Skeletal muscle satellite cell (primary cell): ENCODE results near the gene RPP25.

Experiments used
- H3K27me3 ChIP-seq: 2 replicates; pipeline ENCODE4 v1.7.0; 2013; ENCODE audit warnings: low read length; ENCODE audit not compliant: control insufficient read depth, insufficient read depth
- H3K36me3 ChIP-seq: 2 replicates; pipeline ENCODE4 v1.7.0; 2013; ENCODE audit warnings: mild to moderate bottlenecking, control low read depth, low read length; ENCODE audit not compliant: insufficient read depth
- H3K4me1 ChIP-seq: 2 replicates; pipeline ENCODE4 v1.7.0; 2013; ENCODE audit warnings: low read length; ENCODE audit not compliant: control insufficient read depth, insufficient read depth
- H3K4me2 ChIP-seq: 2 replicates; pipeline ENCODE4 v1.7.0; 2013; ENCODE audit warnings: mild to moderate bottlenecking, low read length
- H3K4me3 ChIP-seq: 2 replicates; pipeline ENCODE4 v1.7.0; 2013; ENCODE audit warnings: low read length
- H3K9ac ChIP-seq: 2 replicates; pipeline ENCODE4 v1.7.0; 2013; ENCODE audit warnings: mild to moderate bottlenecking, low read depth, low read length, moderate library complexity
- H3K9me3 ChIP-seq: replicated peaks from 2 replicates; pipeline ENCODE4 v1.7.0; 2013; ENCODE audit warnings: mild to moderate bottlenecking, control low read depth, low read length

Gene RPP25

DNA sequence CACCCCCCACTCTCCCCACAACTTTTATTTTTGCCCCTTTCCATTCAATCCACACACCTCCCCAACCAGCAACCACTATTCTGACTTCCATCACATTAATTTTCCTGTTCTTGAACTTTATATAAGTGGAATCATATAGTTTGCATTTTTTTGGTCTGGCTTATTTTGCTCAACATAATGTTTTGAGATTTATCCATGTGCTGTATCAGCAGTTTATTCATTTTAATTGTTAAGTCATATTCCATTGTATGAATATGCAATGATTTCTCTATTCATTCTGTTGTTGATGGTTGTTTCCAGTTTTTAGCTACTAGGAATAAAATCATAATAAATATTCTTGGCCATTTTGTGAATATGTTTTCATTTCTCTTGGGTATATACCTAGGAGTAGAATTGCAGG, 33.0 kb upstream of the RPP25 start:
- H3K9ac ChIP-seq = no peak overlapping the region
- H3K4me2 ChIP-seq = no peak overlapping the region
- no peak overlapping the region for H3K4me3 ChIP-seq
- H3K4me1 ChIP-seq = no peaks in the 10 kb centered on the region
- no peaks in the 10 kb centered on the region for H3K36me3 ChIP-seq
- H3K27me3 ChIP-seq = peaks cover 19% of the 10 kb centered on the region
- no peaks in the 10 kb centered on the region for H3K9me3 ChIP-seq

DNA sequence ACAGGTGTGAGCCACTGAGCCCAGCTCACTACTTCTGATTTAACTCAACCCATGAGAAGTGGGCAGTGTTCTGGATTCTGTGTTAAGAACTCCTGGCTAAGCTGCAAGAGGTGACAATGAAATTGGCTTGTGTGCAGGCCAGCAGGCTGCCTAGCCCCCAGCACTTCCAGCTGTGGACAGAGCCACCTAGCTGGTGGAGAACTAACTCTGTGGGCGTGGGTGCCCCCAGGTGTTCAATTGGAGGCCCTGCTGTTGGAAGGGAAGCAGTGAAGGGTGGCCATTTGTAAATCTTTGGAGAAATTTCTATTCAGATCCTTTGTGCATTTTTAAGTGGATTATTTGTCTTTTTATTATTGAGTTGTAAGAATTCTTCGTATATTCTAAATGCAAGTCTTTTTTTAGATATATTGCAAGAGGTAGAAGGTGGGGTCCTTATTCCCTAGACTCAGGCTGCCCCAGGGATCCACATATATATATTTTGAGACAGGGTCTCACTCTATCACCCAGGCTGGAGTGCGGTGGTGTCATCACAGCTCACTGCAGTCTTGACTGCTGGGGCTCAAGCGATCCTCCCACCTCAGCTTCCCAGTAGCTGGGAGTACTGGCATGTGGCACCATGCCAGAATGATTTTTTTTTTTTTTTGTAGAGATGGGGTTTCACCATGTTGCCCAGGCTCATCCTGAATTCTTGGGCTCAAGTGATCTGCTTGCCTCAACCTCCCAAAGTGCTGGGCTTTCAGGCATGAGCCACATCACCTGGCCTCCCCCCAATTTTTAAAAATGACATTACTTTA, 31.6 kb upstream of the RPP25 start:
- no peaks in the 10 kb centered on the region for H3K9me3 ChIP-seq
- H3K4me3 ChIP-seq = no peak overlapping the region
- no peak overlapping the region for H3K4me2 ChIP-seq
- no peak overlapping the region for H3K9ac ChIP-seq
- H3K27me3 ChIP-seq = peaks cover 20% of the 10 kb centered on the region
- no peaks in the 10 kb centered on the region for H3K4me1 ChIP-seq
- no peaks in the 10 kb centered on the region for H3K36me3 ChIP-seq

DNA sequence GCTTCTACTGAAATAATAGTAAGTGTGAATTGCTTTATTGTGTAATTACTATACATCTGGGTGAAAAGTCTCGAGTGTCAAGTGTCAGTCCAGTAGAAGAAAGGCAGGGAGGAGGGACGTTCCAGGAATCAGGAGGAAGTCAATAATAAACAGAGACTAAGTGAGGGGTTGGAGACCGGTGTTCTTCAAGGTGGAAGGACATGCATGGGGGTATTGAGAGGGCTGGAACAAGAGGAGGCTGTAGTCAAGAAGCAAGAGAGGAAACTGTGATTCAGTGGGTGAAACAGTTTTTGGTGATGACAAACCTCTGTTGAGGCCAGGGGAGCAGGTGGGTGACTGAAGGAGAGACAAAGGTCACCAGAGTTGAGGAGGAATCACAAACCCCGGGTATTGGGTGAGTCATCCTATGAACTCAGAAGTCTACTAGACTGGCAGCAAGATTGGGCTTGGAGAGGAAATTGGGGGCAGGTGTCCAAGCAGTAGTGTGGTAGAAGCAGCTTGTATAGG, 27.2 kb upstream of the RPP25 start:
- Histone ChIP-seq H3K4me1 (peaks cover 2% of the 10 kb centered on the region), H3K36me3 (no peaks in the 10 kb centered on the region), H3K4me3 (no peak overlapping the region), H3K9ac (no peak overlapping the region), H3K4me2 (no peak overlapping the region), H3K9me3 (no peaks in the 10 kb centered on the region), H3K27me3 (peaks cover 27% of the 10 kb centered on the region)

DNA sequence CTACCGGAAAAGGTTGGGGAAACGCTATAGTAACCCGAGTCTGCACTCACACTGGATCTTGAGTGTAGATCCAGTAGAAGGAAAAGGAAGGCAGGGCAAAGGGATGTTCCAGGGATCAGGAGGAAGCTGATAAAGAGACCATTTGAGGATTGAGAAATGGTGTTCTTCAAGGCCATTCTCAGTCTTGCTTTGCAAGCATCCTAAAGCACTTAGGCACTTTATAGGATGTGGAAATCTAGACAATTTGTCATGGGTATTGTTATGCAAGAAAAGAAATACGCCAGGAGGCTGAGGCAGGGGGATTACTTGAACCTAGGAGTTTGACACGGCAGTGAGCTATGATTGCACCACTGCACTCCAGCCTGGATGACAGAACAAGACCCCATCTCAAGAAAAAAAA, 25.6 kb upstream of the RPP25 start:
- H3K4me1 ChIP-seq = peaks cover 11% of the 10 kb centered on the region
- H3K36me3 ChIP-seq = no peaks in the 10 kb centered on the region
- no peak overlapping the region for H3K9ac ChIP-seq
- H3K4me3 ChIP-seq = no peak overlapping the region
- no peaks in the 10 kb centered on the region for H3K9me3 ChIP-seq
- peaks cover 27% of the 10 kb centered on the region for H3K27me3 ChIP-seq
- H3K4me2 ChIP-seq = no peak overlapping the region

DNA sequence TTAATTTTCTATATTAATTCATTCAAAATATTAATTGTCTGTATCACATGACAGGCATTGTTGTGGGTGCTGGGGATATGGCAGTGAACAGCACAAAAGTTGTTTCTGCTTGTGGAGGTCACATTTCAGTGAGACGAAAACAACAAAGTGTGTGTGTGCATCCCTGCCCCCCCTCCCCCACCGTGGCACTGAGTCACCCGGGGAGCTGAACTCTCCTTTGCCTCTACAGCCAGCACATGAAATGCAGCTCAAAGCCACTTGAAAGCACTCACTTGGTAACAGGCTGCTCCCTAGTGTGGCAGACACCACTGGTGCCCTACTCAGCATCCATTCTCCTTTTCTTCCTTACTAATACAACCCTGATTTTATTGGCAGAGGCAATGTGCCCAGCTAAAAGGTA, 21.9 kb upstream of the RPP25 start:
- H3K4me2 ChIP-seq = no peak overlapping the region
- peaks cover 9% of the 10 kb centered on the region for H3K27me3 ChIP-seq
- no peaks in the 10 kb centered on the region for H3K9me3 ChIP-seq
- H3K4me3 ChIP-seq = no peak overlapping the region
- no peak overlapping the region for H3K9ac ChIP-seq
- H3K36me3 ChIP-seq = no peaks in the 10 kb centered on the region
- H3K4me1 ChIP-seq = peaks cover 11% of the 10 kb centered on the region

DNA sequence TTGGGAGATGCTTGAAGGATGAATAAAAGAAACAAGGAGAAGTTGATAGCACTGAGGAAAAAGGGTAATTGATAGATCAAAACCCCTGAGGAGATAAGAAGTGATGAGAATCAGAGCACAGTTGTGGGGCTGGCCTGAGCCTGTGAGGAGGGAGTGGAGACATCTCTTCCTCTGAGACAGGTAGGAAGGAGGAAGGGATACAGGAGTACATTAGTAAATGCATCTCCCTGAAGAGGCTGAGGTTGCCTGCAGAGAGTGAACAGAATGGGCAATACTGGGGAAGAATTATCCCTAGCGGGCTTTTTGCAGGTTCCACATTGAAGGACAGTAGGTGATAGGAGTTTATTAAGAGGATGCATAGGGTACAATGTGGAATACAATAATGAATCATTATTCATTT, 21.5 kb upstream of the RPP25 start:
- Histone ChIP-seq H3K4me2 (no peak overlapping the region), H3K9ac (no peak overlapping the region), H3K4me3 (no peak overlapping the region), H3K36me3 (no peaks in the 10 kb centered on the region), H3K9me3 (no peaks in the 10 kb centered on the region), H3K27me3 (peaks cover 11% of the 10 kb centered on the region), H3K4me1 (peaks cover 11% of the 10 kb centered on the region)

DNA sequence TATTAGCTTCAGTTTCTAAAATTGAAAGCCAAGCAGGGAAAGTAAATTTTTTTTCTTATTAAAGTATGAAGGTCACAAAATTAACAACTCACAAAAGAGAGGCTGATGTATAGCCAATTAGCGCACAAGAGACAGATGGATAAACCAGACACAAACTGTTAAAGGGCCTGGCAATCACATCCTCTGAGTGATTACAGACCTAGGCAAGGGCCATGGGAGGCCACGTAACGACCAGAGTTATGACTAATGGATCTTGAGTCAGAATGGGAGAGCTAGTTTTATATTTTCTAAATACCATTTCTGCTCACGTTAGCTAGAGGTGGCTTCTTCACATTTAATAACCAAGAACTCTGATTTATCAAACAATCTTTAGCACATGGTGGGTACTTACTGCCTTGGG, 21.0 kb upstream of the RPP25 start:
- H3K27me3 ChIP-seq = peaks cover 16% of the 10 kb centered on the region
- H3K9ac ChIP-seq = no peak overlapping the region
- H3K4me3 ChIP-seq = no peak overlapping the region
- no peaks in the 10 kb centered on the region for H3K36me3 ChIP-seq
- peaks cover 11% of the 10 kb centered on the region for H3K4me1 ChIP-seq
- H3K9me3 ChIP-seq = no peaks in the 10 kb centered on the region
- H3K4me2 ChIP-seq = no peak overlapping the region

DNA sequence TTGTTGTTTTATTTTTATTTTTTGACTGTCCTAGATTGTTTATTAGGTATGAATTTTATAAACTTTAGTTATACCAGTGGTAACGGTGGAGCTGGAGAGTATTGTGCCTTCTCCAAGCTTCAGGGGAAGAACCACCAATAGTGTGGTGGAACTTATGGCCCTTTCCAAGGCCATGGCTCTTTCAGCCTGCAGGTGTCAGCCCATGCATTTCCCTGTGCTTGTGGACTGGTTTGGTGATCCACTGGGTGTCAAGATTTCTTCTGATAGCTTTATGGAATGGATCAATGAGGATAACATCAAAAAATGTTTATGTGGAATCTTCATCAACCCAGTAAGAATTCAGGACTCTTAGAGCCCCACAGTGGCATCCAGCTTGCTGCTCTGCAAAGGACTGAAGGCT, 19.6 kb upstream of the RPP25 start:
- Histone ChIP-seq H3K4me2 (no peak overlapping the region), H3K27me3 (peaks cover 18% of the 10 kb centered on the region), H3K9ac (no peak overlapping the region)

DNA sequence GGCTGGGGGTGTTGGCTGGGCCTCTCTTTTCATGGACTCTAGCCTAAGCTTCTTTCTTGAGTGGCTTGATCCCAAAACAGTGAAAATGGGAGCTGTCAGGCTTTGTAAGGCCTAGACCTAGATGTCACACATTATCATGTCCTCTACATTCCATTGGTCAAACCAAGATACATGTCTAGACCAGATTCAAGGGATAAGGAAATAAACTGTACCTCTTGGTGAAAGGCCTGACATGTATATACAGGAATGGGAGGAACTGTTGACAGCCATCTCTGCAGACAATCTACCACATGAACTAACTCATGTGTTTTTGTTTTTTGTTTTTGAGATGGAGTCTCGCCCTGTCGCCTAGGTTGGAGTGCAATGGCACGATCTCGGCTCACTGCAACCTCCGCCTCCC, 11.1 kb upstream of the RPP25 start:
- no peak overlapping the region for H3K4me2 ChIP-seq
- peaks cover 3% of the 10 kb centered on the region for H3K27me3 ChIP-seq
- H3K9me3 ChIP-seq = no peaks in the 10 kb centered on the region
- H3K4me1 ChIP-seq = peaks cover 10% of the 10 kb centered on the region
- H3K9ac ChIP-seq = no peak overlapping the region
- H3K36me3 ChIP-seq = no peaks in the 10 kb centered on the region
- no peak overlapping the region for H3K4me3 ChIP-seq

More for the DNA sequence above, 19.6 kb upstream of the RPP25 start:
- Histone ChIP-seq H3K36me3 (no peaks in the 10 kb centered on the region), H3K9me3 (no peaks in the 10 kb centered on the region), H3K4me3 (no peak overlapping the region), H3K4me1 (peaks cover 11% of the 10 kb centered on the region)

DNA sequence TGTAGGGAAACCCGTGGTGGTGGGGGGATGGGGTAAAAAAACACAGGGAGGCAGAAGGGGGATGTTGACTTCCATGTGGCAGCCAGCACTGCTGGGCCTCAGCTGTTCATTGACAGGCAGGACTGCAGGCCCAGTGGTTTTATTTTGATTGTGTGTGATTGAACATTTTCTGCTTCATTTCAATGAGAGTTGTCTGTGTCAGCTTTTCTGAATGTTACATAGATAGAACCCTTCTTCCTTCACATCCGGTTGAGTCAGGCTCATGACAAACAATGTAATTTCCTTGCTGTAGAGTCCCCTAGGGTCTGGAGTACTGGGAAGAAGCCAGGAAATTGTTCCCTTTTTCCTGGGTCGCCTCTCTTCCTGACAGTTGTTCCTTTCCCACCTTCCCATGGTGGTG, 8.2 kb upstream of the RPP25 start:
- Histone ChIP-seq H3K27me3 (peaks cover 7% of the 10 kb centered on the region), H3K4me2 (peak overlapping the region; percentile 12), H3K36me3 (no peaks in the 10 kb centered on the region), H3K4me3 (no peak overlapping the region), H3K4me1 (peaks cover 10% of the 10 kb centered on the region), H3K9me3 (no peaks in the 10 kb centered on the region), H3K9ac (no peak overlapping the region)

DNA sequence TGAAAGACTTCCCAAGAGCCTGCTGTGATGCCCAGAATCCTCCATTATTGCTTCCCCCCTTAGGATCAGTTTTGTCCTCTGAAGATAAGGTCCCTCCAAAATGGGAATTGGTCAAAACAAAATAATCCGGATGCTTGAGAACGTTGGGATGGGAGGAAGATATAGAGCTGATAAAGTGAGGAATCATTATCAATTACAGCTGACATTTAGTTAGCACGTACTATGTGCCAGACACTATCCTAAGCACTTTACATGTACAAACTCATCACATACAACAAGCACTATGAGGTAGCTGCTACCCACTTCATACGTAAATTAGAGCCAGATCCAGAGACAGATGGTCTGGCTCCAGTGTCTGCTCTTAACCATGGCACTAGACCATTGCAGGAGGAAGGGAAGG, 6.6 kb upstream of the RPP25 start:
- peaks cover 18% of the 10 kb centered on the region for H3K4me1 ChIP-seq
- no peaks in the 10 kb centered on the region for H3K9me3 ChIP-seq
- H3K4me3 ChIP-seq = no peak overlapping the region
- H3K27me3 ChIP-seq = peaks cover 21% of the 10 kb centered on the region
- H3K36me3 ChIP-seq = no peaks in the 10 kb centered on the region
- no peak overlapping the region for H3K4me2 ChIP-seq
- no peak overlapping the region for H3K9ac ChIP-seq

DNA sequence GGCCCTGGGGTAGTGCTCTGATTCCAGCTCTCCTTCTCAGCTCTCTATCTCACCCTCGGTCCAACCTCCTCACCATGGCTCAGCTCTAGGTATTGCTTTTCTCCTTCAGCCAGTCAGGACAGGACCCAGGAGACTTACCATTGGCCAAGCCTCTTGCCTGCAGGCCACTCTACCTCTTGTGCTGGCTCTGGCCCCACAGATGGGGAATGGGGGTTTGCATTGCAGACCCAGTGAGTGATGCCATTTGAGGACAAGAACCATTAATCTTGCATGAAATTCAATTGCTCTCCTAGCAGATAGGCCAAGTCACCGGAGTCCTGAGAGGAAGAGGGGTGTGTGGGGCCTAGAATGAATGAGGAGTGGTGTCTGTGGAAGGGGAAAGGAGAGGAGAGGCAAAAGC, 6.1 kb upstream of the RPP25 start:
- Histone ChIP-seq H3K9me3 (no peaks in the 10 kb centered on the region), H3K4me3 (no peak overlapping the region), H3K27me3 (peaks cover 26% of the 10 kb centered on the region), H3K4me2 (no peak overlapping the region), H3K9ac (no peak overlapping the region), H3K4me1 (peaks cover 24% of the 10 kb centered on the region), H3K36me3 (no peaks in the 10 kb centered on the region)
